HG03108 (cell line): ENCODE data around the gene PIP5KL1.

Experiments
- ATAC-seq: cut with Tn5 transposase; IDR thresholded peaks from one replicate; pipeline ENCODE4 v1.9.1; 2021; ENCODE audit warnings: moderate library complexity; ENCODE audit not compliant: unreplicated experiment

The PIP5KL1 gene

DNA sequence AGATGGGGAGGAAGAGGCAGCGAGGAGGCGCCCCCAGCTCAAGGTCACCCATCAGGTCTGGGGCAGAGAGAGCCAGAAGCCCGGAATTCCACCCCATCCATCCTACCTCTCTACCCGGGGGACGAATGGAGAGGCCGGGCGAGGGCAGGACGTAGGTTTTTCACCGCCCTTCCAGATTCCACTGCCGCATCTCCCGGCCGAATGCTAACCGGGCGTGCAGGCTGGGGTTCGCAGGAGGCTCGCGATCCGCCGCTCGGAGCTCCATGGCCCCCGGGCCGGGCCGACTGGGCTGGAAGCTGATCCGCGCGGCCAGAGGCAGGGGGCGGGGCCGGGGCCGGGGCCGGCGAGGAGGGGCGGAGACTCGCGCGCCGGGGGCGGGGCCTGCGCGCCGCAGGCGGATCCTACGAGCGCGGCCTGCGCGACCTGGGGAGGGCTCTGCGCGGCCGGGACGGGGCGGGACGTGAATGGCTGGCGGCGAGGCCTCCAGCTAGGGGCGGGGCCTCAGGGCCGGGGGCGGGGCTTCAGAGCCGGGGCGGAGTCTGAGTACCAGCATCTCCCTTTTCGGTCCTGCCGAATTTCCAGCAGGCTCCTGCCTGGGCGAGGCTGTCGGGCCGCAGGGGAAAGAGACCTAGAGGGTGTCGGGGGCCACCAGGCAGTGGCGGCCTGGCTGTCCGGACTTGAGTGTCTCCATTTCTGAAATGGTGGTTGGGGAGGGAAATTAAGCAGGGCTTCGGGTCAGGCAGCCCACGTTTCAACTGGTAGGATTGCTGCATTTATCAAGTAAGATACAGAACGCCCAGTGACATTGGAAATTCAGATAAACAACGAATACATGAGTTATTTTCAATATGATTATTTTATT, 13.6 kb downstream of the PIP5KL1 start, which contains the start of gene ST6GALNAC4:
Gene ST6GALNAC4, minus strand, starts transcription at position 322 of the 862 bp plus-strand sequence. CDS start 622 bp downstream, outside the sequence.
- peak; percentile 68 for ATAC-seq

GRCh38 chr9:127915801-127916719, 14.5 kb downstream of the PIP5KL1 start:
- no peak for ATAC-seq

- no peak for ATAC-seq
Measured at GRCh38 chr9:127915325-127915752, 15.2 kb downstream of the PIP5KL1 start.

- no peak for ATAC-seq
Measured at GRCh38 chr9:127913682-127914081, 16.9 kb downstream of the PIP5KL1 start.

- no peak for ATAC-seq
Measured at GRCh38 chr9:127912882-127913281, 17.7 kb downstream of the PIP5KL1 start.

DNA sequence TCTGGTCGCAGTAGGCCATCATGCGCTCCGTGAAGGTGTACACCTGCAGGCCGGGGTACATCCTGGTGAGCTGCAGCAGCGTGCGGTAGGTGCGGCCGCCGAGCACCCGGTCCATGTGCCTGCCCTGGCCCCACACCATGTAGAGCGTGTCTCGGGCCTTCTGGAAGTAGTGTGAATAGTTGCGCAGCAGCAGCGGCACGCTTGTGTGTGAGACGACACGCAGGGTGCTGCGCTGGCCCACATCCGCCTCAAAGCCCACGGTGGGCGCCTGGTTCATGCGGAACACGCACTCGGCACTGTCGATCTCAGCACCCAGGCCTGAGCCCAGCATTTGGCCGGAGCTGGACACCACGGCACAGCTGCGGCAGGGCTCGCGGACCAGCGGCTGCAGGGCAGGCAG, 18.3 kb downstream of the PIP5KL1 start:
- no peak for ATAC-seq

DNA sequence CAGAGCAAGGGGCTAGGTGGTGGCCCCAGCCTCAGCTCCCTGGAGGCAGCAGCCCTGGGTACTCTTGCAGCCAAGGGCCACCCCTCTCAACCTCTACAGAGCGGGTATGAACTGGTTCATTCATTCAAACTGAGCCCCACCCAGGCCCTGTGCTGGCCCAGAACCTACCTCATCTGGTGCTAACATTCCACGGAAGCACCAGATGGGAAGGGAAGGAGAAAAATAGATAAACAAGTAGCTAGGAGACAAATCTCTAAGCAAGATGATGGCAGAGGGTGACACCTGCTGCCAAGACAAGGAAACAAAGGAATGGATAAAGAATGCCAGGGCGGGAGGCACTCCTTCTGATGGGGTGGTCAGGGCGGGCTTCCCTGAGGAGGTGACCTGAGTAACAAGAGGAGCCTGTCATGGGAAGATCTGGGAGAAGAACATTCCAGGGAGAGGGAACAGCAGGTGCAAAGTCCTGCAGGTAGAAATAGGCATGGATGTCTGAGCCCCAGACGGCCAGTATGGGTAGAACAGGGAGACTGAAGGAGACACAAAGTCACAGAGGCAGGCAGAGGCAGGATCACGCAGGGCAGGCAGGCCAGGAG, 19.9 kb downstream of the PIP5KL1 start:
- ATAC-seq: no peak

DNA sequence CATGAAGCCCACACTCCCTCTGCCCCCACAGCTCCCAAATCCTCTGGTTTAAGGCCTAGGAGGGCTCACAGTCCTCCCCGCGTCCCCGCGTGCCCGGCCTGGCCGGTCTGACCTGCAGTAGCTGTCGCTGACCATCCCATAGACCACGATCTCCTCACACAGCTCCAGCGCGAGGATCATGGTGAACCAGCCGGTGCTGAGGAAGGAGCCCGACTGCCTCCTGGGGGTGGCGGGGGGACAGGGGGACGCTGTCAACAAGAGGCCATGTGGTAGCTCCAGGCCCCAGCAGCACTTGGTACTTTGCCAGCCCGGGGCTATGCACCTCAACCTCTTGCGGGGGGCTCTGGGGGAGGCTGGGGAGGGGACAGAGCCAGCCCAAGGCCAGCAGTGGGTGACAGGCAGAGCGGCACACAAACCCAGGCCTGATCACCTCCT, 20.7 kb downstream of the PIP5KL1 start:
- no peak for ATAC-seq

GRCh38 chr9:127908660-127908926, 22.0 kb downstream of the PIP5KL1 start:
- ATAC-seq: no peak

- ATAC-seq: no peak
Measured at GRCh38 chr9:127907867-127908659, 22.5 kb downstream of the PIP5KL1 start.

GRCh38 chr9:127905788-127906191, 24.8 kb downstream of the PIP5KL1 start:
- no peak for ATAC-seq

- ATAC-seq: no peak
Measured at GRCh38 chr9:127905004-127905728, 25.4 kb downstream of the PIP5KL1 start.

DNA sequence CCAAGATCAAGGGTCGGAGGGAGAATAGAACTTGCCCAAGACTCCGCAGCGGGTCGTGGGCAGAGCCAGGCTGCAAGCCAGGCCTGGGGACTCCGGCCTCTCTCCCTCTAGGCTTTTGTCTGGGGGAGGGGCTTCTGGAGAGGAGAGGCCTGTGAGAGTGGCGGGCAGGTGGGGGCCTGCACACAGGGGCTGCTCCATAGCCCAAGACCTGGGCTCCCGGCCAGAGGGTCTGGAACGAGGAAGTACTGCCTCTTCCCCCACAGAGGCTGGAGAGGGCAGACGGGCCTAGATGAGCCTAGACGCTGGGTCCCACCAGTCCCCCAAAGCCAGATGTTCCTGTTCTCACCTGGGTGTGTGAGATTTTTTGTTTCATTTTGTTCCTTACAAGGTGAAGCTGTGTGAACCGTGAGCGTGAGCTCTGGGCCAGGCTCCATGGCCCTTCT, 26.0 kb downstream of the PIP5KL1 start:
- no peak for ATAC-seq

GRCh38 chr9:127903557-127904475, 26.8 kb downstream of the PIP5KL1 start:
- ATAC-seq: peak; percentile 33

DNA sequence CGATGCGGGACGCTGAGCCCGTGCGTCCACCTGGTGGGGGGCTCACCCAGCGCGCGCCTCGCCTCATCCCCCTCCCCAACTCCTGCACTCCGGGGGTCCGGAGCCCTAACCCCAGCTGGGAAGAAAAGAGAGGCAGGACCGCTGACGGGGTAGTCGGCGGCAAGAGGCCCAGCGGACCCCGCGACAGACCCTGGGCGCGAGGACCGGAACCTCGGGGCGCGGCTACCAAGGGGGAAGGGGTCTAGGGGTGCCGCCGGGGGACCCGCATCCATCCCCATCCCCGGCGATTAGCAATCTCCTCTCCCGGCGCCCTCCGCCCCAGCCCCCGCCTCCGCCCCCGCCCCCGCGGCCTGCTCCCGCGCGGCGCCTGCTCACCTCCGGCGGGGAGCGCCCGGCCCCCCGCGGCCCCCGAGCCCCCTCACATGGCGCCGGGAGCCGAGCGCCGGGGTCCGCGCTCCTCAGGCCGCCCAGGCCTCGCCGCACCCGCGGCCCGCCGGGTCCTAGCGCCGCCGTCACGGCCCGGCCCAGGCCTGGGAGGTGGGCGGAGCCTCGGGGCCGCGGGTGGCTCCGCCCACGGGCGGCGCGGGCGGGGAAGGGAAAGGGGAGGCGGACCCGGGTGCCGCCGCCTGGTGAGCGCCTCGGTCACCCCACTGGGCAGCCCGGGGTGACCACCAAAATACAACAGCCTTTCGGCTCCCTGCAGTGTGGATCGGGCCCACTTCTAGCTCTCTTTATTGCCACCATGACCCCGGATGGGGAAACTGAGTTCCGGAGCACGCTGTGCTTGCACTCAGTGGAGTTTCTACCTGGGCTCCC, 31.2 kb downstream of the PIP5KL1 start, which contains the start of gene ST6GALNAC6:
Gene ST6GALNAC6, minus strand, starts transcription at position 476 of the 816 bp plus-strand sequence. CDS start 1,622 bp downstream, outside the sequence.
- peak; percentile 43 for ATAC-seq

GRCh38 chr9:127898433-127899127, 32.0 kb downstream of the PIP5KL1 start:
- ATAC-seq: no peak

DNA sequence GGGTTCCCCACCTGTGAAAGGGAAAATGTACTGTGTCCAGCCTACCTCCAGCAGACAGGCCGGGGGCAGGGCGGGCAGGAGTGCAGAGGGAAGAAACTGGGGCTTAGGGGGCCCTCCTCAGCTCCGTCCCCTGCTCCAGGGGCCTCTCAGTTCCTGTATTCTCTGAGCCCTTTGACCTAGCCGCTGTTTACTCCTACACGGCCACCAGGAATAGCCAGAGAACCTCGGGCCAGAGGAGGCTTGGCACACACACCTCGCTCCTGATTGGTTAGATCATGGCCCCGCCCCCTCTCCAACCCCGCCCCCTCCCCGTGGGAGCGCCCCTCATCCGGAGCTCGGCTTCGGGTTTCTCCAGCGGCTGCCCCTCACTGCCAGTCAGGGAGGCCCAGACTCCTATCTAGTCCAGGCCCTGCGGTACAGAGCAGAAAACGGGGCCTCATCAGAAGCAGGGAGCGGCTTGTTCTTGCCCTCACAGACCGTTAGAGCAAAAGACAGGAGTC, 33.3 kb downstream of the PIP5KL1 start:
- ATAC-seq: no peak
